Vagina (tissue), 2 donors: Measurements from ENCODE around the gene CALML3. TPM values are rescaled to one million over a fixed set of nuclear protein-coding genes. Genes with fewer than 3 reads are reported as not detected.

Experiments used
- DNase-seq, 2 donors: peaks; one replicate each; pipeline ENCODE4 v3.0.0-alpha.2; 2017; ENCODE audit errors: extremely low spot score in 2 of 2
- H3K27ac ChIP-seq: fragments of 200-600 bp; sonication (generic); one replicate; pipeline ENCODE4 v1.5.1; 2019
- H3K27me3 ChIP-seq: fragments of 200-600 bp; sonication (generic); one replicate; pipeline ENCODE4 v1.5.1; 2019
- H3K36me3 ChIP-seq, 2 donors: fragments of 200-600 bp; sonication (generic); one replicate each; pipeline ENCODE4 v1.5.1; 2017 to 2019
- H3K4me1 ChIP-seq: fragments of 200-600 bp; sonication (generic); one replicate; pipeline ENCODE4 v1.5.1; 2019
- H3K4me3 ChIP-seq, 2 donors: fragments of 200-600 bp; sonication (generic); 1 replicate in 1 of 2; 2 replicates in 1 of 2; pipeline ENCODE4 v1.5.1; 2016 to 2019
- H3K9me3 ChIP-seq: fragments of 200-600 bp; sonication (generic); one replicate; pipeline ENCODE4 v1.5.1; 2019
- POLR2A ChIP-seq, 2 donors: fragments of 450-650 bp; IDR thresholded peaks; one replicate each; pipeline ENCODE4 v1.6.1; 2017; ENCODE audit warnings: antibody characterized with exemption in 2 of 2, mild to moderate bottlenecking in 2 of 2, moderate library complexity in 2 of 2
- POLR2AphosphoS5 ChIP-seq, 2 donors: sonication (generic); formaldehyde crosslinking; IDR thresholded peaks; one replicate each; pipeline ENCODE4 v1.9.0; 2017; ENCODE audit warnings: antibody characterized with exemption in 2 of 2, mild to moderate bottlenecking in 2 of 2, low read depth in 1 of 2; ENCODE audit not compliant: insufficient read depth in 1 of 2
- intact Hi-C: fragments of 100-400 bp; cut with DNase I; formaldehyde crosslinking; loops from one replicate; pipeline ENCODE4 v1.15.1; 2023
- total RNA-seq: library from RNA; depleted of rRNA; stranded (reverse); fragments of >200 nt; gene quantifications from one replicate; pipeline ENCODE4 v1.2.3, GENCODE V29; 2016
- TF ChIP-seq, protein P1 (sequence below), 3 experiments: fragments of 450-650 bp in 2 of 3; fragments of 200-600 bp in 1 of 3; sonication (generic) in 1 of 3; IDR thresholded peaks; one replicate each; pipeline ENCODE4 v1.5.1; 2017 to 2019; ENCODE audit warnings: antibody characterized with exemption in 3 of 3, mild to moderate bottlenecking in 2 of 3, moderate library complexity in 2 of 3

Gene CALML3
- total RNA-seq, 1 donor from 2014 or later, result 50.6 TPM

DNA sequence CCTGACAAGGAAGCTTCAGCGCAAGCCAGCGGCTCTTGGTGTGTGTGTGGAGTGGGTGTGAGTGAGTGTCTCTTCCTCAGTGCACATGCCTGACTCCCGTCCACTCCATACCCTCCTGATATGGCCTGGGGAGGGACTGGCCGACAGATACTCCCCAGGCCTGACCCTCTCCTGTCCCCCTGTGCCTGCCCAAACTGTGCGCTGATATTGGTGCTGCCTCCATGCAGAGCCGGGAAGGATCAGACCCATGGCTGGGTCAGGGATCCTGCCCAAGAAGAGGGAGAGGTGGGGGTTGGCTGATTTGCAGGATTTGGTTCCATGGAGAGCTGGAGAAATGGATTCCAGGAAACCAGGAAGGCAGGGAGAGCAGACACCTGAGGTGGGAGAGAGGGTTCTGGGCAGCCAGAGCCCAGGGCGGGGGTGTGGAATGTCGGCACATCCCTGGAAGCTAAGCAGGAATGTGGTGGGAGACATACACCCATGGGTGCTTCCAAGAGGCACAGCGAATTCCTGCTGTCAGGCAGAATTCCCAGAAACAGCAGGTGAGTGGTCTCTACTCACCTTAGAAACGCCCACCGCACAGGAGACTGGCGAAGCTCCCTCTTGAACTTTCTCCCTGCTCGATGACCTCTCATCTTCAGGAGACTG, 31.7 kb upstream of the CALML3 start:
- TF ChIP-seq, protein P1, sequence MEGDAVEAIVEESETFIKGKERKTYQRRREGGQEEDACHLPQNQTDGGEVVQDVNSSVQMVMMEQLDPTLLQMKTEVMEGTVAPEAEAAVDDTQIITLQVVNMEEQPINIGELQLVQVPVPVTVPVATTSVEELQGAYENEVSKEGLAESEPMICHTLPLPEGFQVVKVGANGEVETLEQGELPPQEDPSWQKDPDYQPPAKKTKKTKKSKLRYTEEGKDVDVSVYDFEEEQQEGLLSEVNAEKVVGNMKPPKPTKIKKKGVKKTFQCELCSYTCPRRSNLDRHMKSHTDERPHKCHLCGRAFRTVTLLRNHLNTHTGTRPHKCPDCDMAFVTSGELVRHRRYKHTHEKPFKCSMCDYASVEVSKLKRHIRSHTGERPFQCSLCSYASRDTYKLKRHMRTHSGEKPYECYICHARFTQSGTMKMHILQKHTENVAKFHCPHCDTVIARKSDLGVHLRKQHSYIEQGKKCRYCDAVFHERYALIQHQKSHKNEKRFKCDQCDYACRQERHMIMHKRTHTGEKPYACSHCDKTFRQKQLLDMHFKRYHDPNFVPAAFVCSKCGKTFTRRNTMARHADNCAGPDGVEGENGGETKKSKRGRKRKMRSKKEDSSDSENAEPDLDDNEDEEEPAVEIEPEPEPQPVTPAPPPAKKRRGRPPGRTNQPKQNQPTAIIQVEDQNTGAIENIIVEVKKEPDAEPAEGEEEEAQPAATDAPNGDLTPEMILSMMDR (IDR thresholded peaks at IDR 0.05), result no peak
- TF ChIP-seq POLR2AphosphoS5 (IDR thresholded peaks at IDR 0.05; ENCODE audit: insufficient read depth in 1 of 2, low read depth in 1 of 2) (no peak), POLR2A (IDR thresholded peaks at IDR 0.05) (no peak)
- H3K4me3 ChIP-seq, result no peak overlapping the region
- H3K4me1 ChIP-seq, result peaks cover 5% of the 10 kb centered on the region
- no peak for DNase-seq
- H3K27me3 ChIP-seq, result no peaks in the 10 kb centered on the region
- no peaks in the 10 kb centered on the region for H3K9me3 ChIP-seq
- H3K36me3 ChIP-seq, result no peaks in the 10 kb centered on the region
- no peak overlapping the region for H3K27ac ChIP-seq
- intact Hi-C loops, result no loop called here

DNA sequence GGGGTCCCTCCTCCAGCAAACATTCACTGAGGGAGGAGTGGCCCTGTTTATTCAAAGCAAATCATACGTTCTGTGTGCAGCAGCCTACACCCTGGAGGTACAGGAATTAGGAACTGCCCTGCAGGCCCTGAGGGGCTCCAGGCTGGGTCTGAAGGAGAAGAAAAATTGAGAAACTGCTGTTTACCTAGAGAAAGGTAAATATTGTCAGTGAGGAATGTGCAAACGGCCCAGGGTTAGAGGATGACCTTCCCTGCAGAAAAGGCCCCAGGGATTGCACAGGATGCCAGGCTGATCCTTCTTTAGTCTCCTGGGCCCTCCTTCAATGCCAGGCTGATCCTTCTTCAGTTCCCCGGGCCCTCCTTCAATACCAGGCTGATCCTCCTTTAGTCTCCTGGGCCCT, 31.1 kb upstream of the CALML3 start:
- no peak for DNase-seq
- peaks cover 5% of the 10 kb centered on the region for H3K4me1 ChIP-seq
- H3K27me3 ChIP-seq, result no peaks in the 10 kb centered on the region
- no peak overlapping the region for H3K27ac ChIP-seq
- H3K36me3 ChIP-seq, result no peaks in the 10 kb centered on the region
- H3K4me3 ChIP-seq, result no peak overlapping the region
- H3K9me3 ChIP-seq, result no peaks in the 10 kb centered on the region
- TF ChIP-seq POLR2A (IDR thresholded peaks at IDR 0.05), result no peak
- TF ChIP-seq, protein P1 (IDR thresholded peaks at IDR 0.05), result no peak
- no peak for TF ChIP-seq POLR2AphosphoS5 (IDR thresholded peaks at IDR 0.05; ENCODE audit: insufficient read depth in 1 of 2, low read depth in 1 of 2)
- intact Hi-C loops, result no loop called here

DNA sequence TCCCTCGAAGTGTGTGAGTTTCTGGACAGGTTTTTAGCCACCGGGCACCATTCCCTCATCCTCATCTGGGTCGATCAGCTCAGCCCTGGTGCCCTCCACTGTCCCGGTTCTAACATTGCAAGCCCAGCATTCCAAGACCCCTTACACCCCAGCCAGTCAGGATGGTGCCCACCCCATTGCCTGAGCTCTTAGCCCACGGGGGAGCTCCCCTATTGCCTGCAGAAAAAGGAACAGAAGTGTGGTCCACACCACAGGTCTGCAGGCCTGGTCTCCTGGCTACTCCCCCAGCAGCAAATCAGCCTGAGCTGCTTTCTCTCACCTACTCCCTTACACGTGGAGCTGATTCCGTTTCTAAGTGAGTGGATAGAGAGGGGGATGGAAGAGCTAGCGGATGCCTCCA, 30.1 kb upstream of the CALML3 start:
- H3K4me3 ChIP-seq, result no peak overlapping the region
- H3K36me3 ChIP-seq, result no peaks in the 10 kb centered on the region
- intact Hi-C loops, result no loop called here
- no peaks in the 10 kb centered on the region for H3K27me3 ChIP-seq
- no peak overlapping the region for H3K27ac ChIP-seq
- H3K9me3 ChIP-seq, result no peaks in the 10 kb centered on the region
- TF ChIP-seq POLR2A (IDR thresholded peaks at IDR 0.05), result no peak
- TF ChIP-seq, protein P1 (IDR thresholded peaks at IDR 0.05), result no peak
- H3K4me1 ChIP-seq, result peaks cover 5% of the 10 kb centered on the region
- DNase-seq, result no peak

DNA sequence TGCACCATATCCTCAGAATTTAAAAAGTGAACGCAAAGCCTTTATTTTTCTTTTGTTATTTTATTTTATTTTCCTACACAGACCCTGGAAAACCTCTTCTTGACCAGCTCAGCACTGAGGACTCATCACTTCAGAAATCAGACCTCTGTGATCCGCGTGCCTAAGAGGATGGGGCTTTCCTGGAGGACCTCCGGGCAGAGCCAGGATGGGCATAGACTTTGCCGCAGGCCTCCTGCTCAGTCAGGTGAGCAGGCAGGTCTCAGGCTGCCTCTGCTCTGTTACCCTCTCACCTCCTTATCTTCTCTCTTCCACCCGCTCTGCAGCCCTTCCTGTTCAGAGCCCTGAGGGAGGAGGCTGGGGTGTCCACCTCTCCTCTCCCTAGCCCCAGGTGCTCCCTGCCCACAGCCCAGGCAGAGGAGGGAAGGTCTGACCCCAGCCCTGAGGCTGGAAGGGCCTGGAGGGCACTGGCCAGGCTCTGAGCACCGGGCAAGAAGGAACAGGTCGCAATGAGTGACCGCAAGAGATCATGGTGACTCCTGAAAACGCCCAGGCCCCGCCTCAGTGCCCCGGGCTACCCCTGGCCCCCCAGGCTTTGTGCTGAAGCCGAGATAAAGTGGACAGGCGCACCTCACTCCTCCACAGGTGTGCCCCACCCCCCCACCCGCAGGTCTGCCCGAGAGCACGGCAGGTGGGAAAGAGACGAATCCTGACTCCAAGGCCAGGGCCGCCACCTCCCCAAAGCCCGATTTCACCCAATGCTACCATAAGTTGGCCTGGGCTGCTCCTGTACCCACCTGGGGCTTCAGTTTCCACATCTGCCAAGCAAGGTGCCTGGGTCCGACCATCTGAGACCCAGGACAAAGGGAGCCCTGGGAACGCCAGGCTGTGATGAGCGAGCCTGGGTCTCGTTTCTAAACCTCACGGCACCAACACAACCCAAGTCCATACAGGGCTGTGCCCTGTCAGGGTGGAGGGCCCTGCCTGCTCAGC, 28.2 kb upstream of the CALML3 start:
- TF ChIP-seq, protein P1 (IDR thresholded peaks at IDR 0.05), result no peak
- no peak for TF ChIP-seq POLR2AphosphoS5 (IDR thresholded peaks at IDR 0.05; ENCODE audit: insufficient read depth in 1 of 2, low read depth in 1 of 2)
- TF ChIP-seq POLR2A (IDR thresholded peaks at IDR 0.05), result no peak
- DNase-seq, result no peak
- Histone ChIP-seq H3K4me1 (peaks cover 15% of the 10 kb centered on the region), H3K9me3 (no peaks in the 10 kb centered on the region), H3K4me3 (no peak overlapping the region), H3K27ac (no peak overlapping the region), H3K36me3 (no peaks in the 10 kb centered on the region), H3K27me3 (no peaks in the 10 kb centered on the region)
- intact Hi-C loops, result no loop called here

DNA sequence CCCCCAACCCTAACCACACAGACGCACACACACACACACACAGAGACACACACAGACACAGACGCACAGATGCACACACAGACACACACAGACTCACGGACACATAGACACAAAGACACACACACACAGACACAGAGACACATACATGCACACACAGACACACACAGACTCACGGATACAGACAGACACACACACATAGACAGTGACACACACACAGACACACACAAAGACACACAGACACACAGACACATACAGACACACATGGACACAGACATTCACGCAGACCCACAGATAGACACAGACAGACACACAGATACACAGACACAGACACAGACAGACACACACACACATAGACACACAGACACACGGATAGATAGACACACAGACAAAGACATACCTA, 27.5 kb upstream of the CALML3 start:
- TF ChIP-seq, protein P1 (IDR thresholded peaks at IDR 0.05), result no peak
- no peak for TF ChIP-seq POLR2AphosphoS5 (IDR thresholded peaks at IDR 0.05; ENCODE audit: insufficient read depth in 1 of 2, low read depth in 1 of 2)
- no peak for TF ChIP-seq POLR2A (IDR thresholded peaks at IDR 0.05)
- Histone ChIP-seq H3K27ac (no peak overlapping the region), H3K27me3 (no peaks in the 10 kb centered on the region), H3K9me3 (no peaks in the 10 kb centered on the region), H3K36me3 (no peaks in the 10 kb centered on the region), H3K4me3 (no peak overlapping the region), H3K4me1 (peaks cover 21% of the 10 kb centered on the region)
- DNase-seq, result no peak
- intact Hi-C loops, result no loop called here
